Neural progenitor cell (in vitro differentiated cells): ENCODE measurements around the gene FMN1. TPM values are rescaled to one million over a fixed set of nuclear protein-coding genes. Genes with fewer than 3 reads are reported as not detected.

Experiments
- DNase-seq: peaks from one replicate; pipeline ENCODE4 v3.0.0-alpha.2; 2016; ENCODE audit warnings: low spot score
- H2AFZ ChIP-seq: fragments of 200-600 bp; sonication (generic); replicated peaks from 2 replicates; pipeline ENCODE4 v1.6.1; 2016; ENCODE audit warnings: antibody characterized with exemption
- H3F3A ChIP-seq: fragments of 200-600 bp; sonication (generic); 2 replicates; pipeline ENCODE4 v1.6.1; 2016; ENCODE audit warnings: antibody characterized with exemption, low read depth
- H3K27ac ChIP-seq: fragments of 200-600 bp; sonication (generic); 2 replicates; pipeline ENCODE4 v1.5.1; 2016; ENCODE audit warnings: mild to moderate bottlenecking
- H3K27me3 ChIP-seq: fragments of 200-600 bp; sonication (generic); 2 replicates; pipeline ENCODE4 v1.6.1; 2016; ENCODE audit warnings: mild to moderate bottlenecking, moderate library complexity
- H3K36me3 ChIP-seq: fragments of 200-600 bp; sonication (generic); 2 replicates; pipeline ENCODE4 v1.5.1; 2016
- H3K4me1 ChIP-seq: fragments of 200-600 bp; sonication (generic); 2 replicates; pipeline ENCODE4 v1.6.1; 2016; ENCODE audit warnings: mixed run types
- H3K4me2 ChIP-seq: fragments of 200-600 bp; sonication (generic); 2 replicates; pipeline ENCODE4 v1.6.1; 2016
- H3K4me3 ChIP-seq: fragments of 200-600 bp; sonication (generic); 2 replicates; pipeline ENCODE4 v1.5.1; 2016
- H3K79me2 ChIP-seq: fragments of 200-600 bp; sonication (generic); 2 replicates; pipeline ENCODE4 v1.6.1; 2016; ENCODE audit warnings: low read depth
- H3K9ac ChIP-seq: fragments of 200-600 bp; sonication (generic); 2 replicates; pipeline ENCODE4 v1.6.1; 2016
- H3K9me3 ChIP-seq: fragments of 200-600 bp; sonication (generic); 2 replicates; pipeline ENCODE4 v1.5.1; 2016; ENCODE audit warnings: low read depth
- H4K20me1 ChIP-seq: fragments of 200-600 bp; sonication (generic); 2 replicates; pipeline ENCODE4 v1.6.1; 2016; ENCODE audit warnings: low read depth
- H3K27ac Mint-ChIP-seq: 3 replicates; pipeline ENCODE4 v1.8.0; 2021; ENCODE audit warnings: mixed read lengths
- H3K27me3 Mint-ChIP-seq: 2 replicates; pipeline ENCODE4 v1.8.0; 2022; ENCODE audit warnings: low read depth, mild to moderate bottlenecking, inconsistent platforms, moderate library complexity, mixed read lengths; ENCODE audit not compliant: insufficient read depth
- H3K36me3 Mint-ChIP-seq: 3 replicates; pipeline ENCODE4 v1.8.0; 2021; ENCODE audit warnings: mixed read lengths
- H3K4me1 Mint-ChIP-seq: 3 replicates; pipeline ENCODE4 v1.8.0; 2021; ENCODE audit warnings: mixed read lengths
- H3K4me3 Mint-ChIP-seq: 3 replicates; pipeline ENCODE4 v1.8.0; 2021; ENCODE audit warnings: mild to moderate bottlenecking, moderate library complexity, mixed read lengths
- H3K9me3 Mint-ChIP-seq: 3 replicates; pipeline ENCODE4 v1.8.0; 2020; ENCODE audit warnings: mixed read lengths
- EZH2 ChIP-seq: fragments of 200-600 bp; sonication (generic); IDR thresholded peaks from 2 replicates; pipeline ENCODE4 v1.6.1; 2017; ENCODE audit warnings: antibody characterized with exemption, mild to moderate bottlenecking, moderate library complexity
- EZH2phosphoT487 ChIP-seq: fragments of 200-600 bp; sonication (generic); IDR thresholded peaks from 2 replicates; pipeline ENCODE4 v1.6.1; 2017; ENCODE audit warnings: antibody characterized with exemption
- total RNA-seq: library from RNA; depleted of rRNA; stranded (reverse); fragments of >200 nt; gene quantifications from 2 replicates; pipeline ENCODE4 v1.2.3, GENCODE V29; 2015; ENCODE audit warnings: low replicate concordance
- TF ChIP-seq, protein P1 (sequence below): fragments of 200-600 bp; sonication (generic); IDR thresholded peaks from 2 replicates; pipeline ENCODE4 v1.5.1; 2017; ENCODE audit warnings: antibody characterized with exemption, mild to moderate bottlenecking

FMN1 gene
- total RNA-seq, 1 donor from 2014 or later = 5.7 TPM

DNA sequence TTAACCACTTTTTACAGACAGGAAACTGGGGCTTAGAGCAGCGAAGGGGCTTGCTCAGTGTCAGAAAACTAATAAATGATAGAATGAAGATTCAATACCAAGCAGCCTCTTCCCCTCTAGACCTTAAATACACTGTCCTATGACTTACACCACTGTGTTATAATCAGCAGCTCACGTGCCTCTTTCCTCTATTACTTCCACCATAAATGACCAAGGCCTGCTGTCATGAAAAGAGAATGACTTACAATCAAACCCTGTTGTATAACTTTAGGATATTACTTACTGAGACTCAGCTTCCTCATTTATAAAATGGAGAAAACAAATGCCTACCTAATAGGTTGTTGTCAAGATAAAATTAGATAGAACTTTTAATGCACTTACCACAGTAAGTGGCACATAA lies 11.6 kb downstream of the FMN1 start:
- no peak overlapping the region for H3K27ac Mint-ChIP-seq
- DNase-seq = no peak
- no peaks in the 10 kb centered on the region for H3K9me3 Mint-ChIP-seq

DNA sequence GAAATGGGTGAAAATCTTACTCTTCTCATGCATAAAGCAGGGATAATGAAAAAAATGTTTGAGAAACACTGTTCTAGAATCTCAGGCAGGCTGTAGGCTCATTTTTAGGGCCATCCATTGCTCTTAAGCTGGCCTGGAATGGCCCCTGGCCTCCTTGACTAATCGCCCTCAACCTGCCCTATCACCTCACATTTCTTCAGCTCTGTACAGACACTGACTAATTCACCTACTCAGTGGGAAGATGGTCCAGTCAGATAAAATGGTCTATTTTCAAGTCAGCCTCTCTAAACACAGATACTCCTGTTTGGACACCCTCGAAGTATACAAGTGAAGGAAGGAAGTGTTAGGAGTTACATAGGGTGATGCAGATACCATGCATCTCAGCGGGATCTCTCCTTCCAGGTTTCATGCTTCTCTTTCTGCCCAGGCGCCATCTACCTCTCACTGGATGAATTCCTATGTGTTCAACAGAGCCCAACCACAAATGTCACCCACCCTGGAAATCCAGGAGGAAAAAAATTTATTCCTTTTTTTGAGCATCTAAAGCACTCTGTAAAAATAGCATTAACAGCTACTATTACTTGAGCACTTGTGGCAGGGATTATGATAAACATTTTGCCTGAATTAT lies 12.1 kb downstream of the FMN1 start:
- H3K27me3 Mint-ChIP-seq = no peaks in the 10 kb centered on the region
- no peaks in the 10 kb centered on the region for H3K9me3 Mint-ChIP-seq

More for the DNA sequence above, 11.6 kb downstream of the FMN1 start:
- H3K4me3 ChIP-seq = no peak overlapping the region
- H3K79me2 ChIP-seq = no peaks in the 10 kb centered on the region
- H3K9ac ChIP-seq = no peak overlapping the region
- no peak for TF ChIP-seq EZH2phosphoT487
- TF ChIP-seq, protein P1, sequence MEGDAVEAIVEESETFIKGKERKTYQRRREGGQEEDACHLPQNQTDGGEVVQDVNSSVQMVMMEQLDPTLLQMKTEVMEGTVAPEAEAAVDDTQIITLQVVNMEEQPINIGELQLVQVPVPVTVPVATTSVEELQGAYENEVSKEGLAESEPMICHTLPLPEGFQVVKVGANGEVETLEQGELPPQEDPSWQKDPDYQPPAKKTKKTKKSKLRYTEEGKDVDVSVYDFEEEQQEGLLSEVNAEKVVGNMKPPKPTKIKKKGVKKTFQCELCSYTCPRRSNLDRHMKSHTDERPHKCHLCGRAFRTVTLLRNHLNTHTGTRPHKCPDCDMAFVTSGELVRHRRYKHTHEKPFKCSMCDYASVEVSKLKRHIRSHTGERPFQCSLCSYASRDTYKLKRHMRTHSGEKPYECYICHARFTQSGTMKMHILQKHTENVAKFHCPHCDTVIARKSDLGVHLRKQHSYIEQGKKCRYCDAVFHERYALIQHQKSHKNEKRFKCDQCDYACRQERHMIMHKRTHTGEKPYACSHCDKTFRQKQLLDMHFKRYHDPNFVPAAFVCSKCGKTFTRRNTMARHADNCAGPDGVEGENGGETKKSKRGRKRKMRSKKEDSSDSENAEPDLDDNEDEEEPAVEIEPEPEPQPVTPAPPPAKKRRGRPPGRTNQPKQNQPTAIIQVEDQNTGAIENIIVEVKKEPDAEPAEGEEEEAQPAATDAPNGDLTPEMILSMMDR = no peak
- TF ChIP-seq EZH2 = no peak
- H3K27ac ChIP-seq = no peak overlapping the region
- H3K27me3 ChIP-seq = no peaks in the 10 kb centered on the region
- H2AFZ ChIP-seq = no peak overlapping the region
- H3K27me3 Mint-ChIP-seq = no peaks in the 10 kb centered on the region
- no peak overlapping the region for H3K4me2 ChIP-seq
- H4K20me1 ChIP-seq = no peaks in the 10 kb centered on the region
- H3K36me3 ChIP-seq = no peaks in the 10 kb centered on the region
- H3K9me3 ChIP-seq = no peaks in the 10 kb centered on the region
- peaks cover 18% of the 10 kb centered on the region for H3K4me1 ChIP-seq
- peaks cover 19% of the 10 kb centered on the region for H3K4me1 Mint-ChIP-seq
- H3K36me3 Mint-ChIP-seq = no peaks in the 10 kb centered on the region
- peaks cover 20% of the 10 kb centered on the region for H3F3A ChIP-seq
- no peak overlapping the region for H3K4me3 Mint-ChIP-seq

DNA sequence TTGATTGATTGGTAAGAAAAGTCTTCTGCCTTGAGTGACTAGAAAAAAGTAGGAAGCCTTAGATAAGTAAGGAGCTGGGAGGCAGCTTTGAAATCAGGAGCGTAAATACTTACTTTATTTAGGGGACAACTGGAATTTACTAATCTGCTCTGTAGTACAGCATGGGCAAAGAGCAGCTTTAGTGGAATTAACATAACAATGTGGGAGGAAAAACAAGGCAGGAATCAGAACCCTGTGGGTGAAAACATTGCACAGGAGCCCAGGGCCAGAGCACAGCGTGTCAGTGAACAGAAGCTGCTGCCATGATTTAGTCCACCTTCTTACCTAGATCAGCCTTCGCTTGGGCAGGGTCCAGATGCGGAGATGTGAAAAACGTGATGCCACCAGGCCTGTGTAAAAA lies 14.6 kb downstream of the FMN1 start:
- Histone ChIP-seq H3K9me3 (no peaks in the 10 kb centered on the region), H3K27ac (peak overlapping the region; percentile 48), H3K4me3 (peak overlapping the region; percentile 2), H4K20me1 (no peaks in the 10 kb centered on the region), H3K36me3 (no peaks in the 10 kb centered on the region), H3K9ac (no peak overlapping the region), H3F3A (peaks cover 20% of the 10 kb centered on the region), H3K27me3 (no peaks in the 10 kb centered on the region), H2AFZ (no peak overlapping the region), H3K4me2 (peak overlapping the region; percentile 50), H3K4me1 (peaks cover 23% of the 10 kb centered on the region), H3K79me2 (no peaks in the 10 kb centered on the region)
- H3K27me3 Mint-ChIP-seq = no peaks in the 10 kb centered on the region
- H3K27ac Mint-ChIP-seq = peak overlapping the region; percentile 46
- no peaks in the 10 kb centered on the region for H3K9me3 Mint-ChIP-seq
- peak; percentile 74 for DNase-seq
- no peaks in the 10 kb centered on the region for H3K36me3 Mint-ChIP-seq
- TF ChIP-seq EZH2phosphoT487 = no peak
- no peak for TF ChIP-seq EZH2
- TF ChIP-seq, protein P1 = no peak
- H3K4me1 Mint-ChIP-seq = peaks cover 19% of the 10 kb centered on the region
- H3K4me3 Mint-ChIP-seq = no peak overlapping the region

More for the DNA sequence above, 12.1 kb downstream of the FMN1 start:
- Histone ChIP-seq H3K79me2 (no peaks in the 10 kb centered on the region), H3K4me2 (no peak overlapping the region), H3K4me1 (peaks cover 18% of the 10 kb centered on the region), H2AFZ (peak overlapping the region; percentile 27), H3K9me3 (no peaks in the 10 kb centered on the region), H3F3A (peaks cover 20% of the 10 kb centered on the region), H3K36me3 (no peaks in the 10 kb centered on the region), H3K9ac (no peak overlapping the region), H3K27ac (no peak overlapping the region), H4K20me1 (no peaks in the 10 kb centered on the region), H3K27me3 (no peaks in the 10 kb centered on the region), H3K4me3 (no peak overlapping the region)
- H3K4me1 Mint-ChIP-seq = peaks cover 19% of the 10 kb centered on the region
- no peak overlapping the region for H3K4me3 Mint-ChIP-seq
- H3K36me3 Mint-ChIP-seq = no peaks in the 10 kb centered on the region
- TF ChIP-seq EZH2phosphoT487 (no peak), EZH2 (no peak)
- TF ChIP-seq, protein P1 = no peak
- H3K27ac Mint-ChIP-seq = peak overlapping the region; percentile 1
- DNase-seq = no peak
